Superior temporal gyrus (tissue), 1 donor: Measurements from ENCODE around the gene SPTBN2.

ENCODE experiments used
- DNase-seq: peaks from one replicate; pipeline ENCODE4 v3.0.0-alpha.2; 2016; ENCODE audit errors: extremely low spot score

Gene SPTBN2

DNA sequence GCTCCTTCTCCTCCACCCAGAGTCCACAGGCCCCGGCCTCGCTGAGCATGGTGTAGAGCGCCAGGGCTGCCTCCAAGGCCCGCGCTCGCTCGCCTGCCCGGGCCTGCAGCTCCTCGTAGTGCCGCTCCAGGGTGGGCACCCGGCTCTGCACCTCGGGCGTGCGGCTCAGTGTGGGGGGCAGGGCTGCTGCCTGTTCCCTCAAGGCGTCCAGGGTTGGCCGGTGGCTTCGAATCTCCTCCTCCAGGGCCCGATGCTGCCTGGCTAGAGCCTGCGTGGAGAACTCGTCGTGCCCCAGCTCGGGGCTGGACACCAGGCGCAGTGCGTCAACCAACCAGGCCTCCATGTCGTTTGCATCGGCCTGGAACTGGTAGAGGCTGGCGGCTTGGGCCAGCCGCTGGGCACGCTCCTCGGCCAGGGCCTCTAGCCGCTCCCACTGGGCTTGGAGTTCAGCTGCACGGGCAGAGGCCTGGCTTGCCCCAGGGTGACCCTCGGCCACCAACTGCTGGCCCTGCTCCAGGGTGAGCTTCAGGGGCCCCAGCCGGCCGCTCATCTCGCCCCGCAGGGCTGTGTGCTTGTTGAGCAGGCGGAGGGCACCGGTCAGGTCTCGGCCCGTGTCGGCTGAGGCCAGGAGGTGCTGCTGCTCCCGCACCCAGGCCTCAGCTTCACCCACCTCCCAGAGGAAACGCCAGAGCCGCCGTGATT, 24.2 kb downstream of the SPTBN2 start:
- DNase-seq, result no peak

DNA sequence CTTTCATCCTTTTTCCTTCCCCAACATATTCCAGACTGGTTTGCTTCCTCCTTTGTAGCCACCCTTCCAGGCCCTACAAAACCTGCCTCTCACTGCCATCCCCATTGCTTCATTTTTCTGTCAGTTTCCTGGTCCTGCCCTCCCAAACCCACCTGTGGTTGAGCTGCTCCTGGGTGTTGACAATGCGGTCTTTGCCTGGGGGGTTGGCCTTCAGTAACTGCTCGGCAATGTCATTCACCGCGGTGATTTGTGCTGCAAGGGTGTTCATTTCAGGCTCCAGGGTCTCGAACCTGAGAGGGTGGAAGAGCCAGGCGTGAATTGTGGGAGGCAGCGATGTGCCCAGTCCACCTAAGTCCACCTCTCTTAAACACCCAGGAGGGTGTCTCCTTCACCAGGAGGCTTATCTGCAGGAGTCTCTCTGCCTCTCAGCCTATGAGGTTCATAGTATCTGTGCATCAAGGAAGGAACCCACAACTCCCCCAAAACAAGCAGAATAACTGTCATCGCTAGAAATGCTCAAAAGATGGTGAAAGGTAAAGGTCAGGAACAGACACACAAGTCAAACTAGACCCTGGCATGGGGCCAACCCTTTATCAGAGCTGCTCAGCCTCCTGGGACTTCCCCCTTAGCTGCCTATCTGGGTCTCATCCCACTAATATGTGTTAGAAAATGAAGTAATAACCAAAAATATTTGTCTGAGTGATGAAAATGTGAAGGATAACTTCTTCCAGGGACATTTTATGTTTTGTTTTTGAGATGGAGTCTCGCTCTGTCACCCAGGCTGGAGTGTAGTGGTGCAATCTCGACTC, 27.4 kb downstream of the SPTBN2 start:
- no peak for DNase-seq

DNA sequence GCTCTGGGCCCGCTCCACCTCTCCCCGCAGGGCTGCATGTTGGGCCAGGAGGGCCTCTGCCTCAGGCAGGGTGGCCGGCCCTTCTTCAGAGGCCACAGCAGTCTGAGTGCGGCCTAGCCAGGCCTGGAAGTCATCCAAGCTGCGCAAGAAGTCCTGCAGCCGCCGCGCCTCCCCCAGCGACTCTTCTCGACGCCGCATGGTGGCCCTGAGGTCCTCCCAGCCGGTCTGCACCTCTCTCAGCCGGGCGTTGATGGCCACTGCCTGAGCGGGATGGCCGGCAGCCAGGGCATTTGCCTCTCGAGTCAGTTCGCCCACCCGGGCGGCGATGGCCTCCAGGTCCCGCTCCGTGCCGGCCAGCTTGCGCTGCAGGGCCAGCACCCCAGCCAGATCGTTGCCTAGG, 28.3 kb downstream of the SPTBN2 start:
- no peak for DNase-seq

DNA sequence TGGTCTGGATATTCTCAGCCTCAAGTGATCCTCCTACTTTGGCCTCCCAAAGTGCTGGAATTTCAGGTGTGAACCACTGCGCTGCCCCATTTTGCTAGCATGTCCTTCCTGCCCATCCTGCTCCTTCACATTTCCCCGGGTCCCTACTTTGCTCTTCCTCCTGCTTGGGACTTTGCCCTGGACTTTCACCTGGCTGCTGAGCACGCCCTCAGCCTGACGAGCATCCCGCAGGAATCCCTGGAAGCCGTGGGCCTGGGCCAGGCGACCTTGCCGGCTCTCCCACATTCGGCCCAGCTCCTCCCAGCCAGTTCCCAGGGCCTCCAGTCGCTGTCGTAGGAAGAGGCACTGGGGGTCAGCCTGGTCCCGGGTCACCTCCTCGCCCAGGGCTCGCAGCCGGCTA, 28.7 kb downstream of the SPTBN2 start:
- no peak for DNase-seq

DNA sequence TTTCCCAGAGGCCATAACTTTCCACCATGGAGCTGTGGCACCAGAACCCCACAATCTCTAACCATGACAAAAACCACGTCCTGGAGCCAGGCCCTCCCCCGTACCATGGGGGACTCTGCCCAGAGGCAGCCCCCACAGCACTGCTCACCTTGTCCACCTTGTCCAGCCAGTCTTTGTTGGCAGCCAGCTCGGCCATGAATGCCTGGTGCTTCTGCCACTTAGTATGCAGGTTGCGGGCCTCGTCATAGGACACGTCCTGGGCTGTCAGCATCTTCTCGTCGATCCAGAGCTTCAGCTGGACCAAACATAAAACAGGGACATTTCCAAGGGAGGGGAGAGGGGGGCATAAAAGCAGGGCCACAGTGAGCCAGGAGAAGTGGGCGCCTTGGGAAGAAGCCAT, 30.5 kb downstream of the SPTBN2 start:
- no peak for DNase-seq

DNA sequence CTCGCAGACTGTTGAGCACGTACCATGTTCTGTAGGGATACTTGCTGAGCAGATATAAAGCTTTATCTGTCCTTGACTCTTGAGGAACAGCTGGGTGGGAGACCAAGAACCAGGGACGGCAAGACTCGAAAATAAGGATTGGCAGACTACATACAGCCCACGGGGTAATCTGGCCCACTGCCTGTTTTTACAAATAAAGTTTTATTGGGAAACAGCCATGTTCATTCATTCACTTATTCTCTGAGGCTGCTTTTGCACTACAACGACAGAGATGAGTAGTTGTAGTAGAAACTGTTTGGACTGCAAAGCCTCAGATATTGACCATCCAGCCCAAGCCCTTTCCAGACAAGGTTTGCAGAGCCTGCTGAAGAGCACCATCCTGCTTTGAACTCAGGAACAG, 31.0 kb downstream of the SPTBN2 start:
- DNase-seq, result no peak

DNA sequence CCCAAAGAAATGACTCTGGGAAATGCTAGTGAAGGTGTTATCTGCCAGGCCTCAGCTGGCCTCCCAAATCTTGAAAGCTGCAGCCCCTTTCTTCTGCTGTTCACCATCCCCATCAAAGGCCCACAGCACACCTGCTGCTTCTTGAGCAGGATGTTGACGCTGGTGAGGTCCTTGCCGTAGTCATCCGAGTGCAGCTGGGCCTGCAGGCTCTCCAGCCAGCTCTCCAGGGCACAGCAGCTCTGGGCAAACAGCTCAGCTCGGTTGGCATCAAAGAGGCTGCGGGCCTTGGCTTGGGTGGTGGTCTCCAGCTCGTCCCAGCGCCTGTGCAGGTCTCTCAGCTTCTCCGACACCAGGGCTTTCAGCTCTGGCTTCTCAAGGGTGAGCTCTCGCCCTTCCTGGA, 32.9 kb downstream of the SPTBN2 start:
- DNase-seq, result no peak

DNA sequence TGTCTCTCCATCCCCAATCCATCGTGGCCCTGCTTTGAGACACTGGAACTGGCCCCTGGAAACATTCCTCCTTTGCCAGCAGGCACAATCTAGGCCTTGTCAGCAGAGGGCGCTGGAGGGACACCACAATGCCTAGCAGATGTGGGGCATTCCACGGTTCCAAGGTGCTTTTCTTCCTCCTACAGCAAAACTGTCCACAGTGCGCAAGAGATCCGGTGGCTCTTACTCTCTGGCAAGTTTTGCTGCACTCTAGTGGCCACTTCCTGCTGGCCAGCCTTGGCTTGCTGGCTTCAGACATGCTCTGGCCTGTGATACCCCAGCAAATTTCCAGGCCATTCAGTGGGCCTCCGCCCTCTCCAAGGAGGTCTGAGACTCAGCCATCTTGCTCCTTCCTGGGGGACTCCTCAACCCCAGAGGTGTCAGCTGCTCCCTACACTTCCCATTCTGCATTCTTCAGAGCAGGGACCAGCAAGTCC, 34.2 kb downstream of the SPTBN2 start:
- DNase-seq, result peak; percentile 89

DNA sequence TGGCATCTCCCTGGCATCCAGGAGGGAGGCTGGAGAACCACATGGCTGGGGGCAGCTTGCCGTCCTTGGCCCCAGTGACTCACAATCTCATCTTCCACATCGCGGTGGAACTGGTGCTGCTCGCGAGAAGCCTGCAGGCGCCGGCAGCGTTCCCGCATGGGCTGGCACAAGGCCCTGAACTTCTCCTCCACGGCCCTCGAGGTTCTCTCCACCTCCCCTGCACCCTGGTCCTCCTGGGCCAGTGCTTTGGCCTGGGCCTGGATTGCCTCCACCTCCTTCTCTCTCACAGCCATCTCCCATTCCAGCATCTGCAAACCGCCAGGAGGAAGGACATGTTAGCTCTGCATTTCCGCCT, 35.0 kb downstream of the SPTBN2 start:
- DNase-seq, result no peak

DNA sequence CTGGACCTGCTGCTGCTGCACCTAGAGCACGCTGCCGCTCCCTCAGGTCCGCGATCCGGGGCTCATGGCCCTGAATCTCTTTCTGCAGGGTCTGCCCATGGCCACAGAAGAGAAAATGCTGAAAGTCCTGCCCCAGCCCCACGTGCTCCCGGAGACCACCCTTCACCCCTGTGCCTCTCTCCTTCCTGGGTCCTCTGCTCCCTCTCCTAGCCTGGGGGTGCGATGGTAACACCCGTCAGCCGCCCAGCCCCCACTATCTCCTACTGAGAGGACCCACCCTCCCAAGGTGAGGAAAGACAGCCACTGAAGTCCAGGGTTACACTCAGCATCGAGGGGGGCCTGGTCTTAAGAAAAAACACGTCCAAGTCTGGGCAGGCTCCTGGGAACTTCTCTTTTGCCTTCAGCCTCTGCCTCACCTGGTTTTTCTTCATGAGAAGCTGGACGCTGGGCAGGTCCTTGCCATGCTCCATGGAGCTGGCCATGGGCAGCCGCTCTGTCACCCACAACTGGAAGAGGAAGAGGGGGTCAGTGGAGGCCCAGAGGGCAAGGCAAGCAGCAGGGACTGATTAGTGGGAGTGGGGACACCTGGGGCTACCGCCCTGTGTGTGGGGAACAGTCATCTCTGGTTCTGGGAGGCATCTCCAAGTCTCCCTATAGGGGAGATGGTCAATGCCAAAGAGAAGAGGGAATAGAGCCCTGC, 35.5 kb downstream of the SPTBN2 start:
- DNase-seq, result no peak

DNA sequence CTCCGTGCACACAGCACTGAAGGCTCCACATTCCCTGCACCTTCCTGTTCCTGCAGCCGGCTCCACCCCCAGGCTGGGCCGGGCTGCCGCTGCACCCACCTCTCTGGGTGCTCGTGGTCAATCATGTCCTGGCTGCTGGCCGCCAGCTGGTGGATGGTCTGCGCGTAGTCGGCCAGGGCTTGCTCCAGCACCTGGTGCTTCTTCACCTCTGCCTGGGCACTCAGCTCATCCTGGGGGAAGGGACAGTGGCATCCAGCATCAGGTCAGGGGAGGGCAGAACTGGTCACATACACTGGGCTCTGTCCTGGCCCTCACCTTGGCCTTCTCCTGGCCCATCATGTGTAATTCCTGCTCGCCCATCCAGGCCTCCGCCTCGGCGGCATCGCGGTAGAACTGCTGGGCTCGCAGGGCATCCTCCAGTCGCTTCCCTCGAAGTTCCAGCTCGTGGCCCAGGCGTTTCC, 36.1 kb downstream of the SPTBN2 start:
- no peak for DNase-seq

DNA sequence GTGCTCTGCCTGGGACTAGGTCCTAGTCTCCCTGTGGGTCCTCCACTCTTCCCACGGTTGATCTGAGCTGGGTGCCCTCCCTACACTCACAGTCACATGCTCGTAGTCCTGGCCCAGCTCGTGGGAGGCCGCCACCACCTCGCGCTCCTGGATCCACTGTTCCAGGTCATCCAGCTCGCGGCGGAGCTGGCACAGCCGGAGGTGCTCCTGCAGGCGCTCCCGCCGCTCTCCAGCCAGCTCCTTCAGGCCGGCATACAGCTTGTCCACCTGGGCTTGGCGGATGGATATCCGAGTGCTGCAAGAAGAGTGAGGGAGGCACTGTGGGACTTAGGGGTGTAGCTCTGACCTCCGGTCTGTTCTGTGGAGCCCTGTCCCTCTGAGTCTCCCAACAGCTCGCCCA, 36.6 kb downstream of the SPTBN2 start:
- DNase-seq, result no peak

DNA sequence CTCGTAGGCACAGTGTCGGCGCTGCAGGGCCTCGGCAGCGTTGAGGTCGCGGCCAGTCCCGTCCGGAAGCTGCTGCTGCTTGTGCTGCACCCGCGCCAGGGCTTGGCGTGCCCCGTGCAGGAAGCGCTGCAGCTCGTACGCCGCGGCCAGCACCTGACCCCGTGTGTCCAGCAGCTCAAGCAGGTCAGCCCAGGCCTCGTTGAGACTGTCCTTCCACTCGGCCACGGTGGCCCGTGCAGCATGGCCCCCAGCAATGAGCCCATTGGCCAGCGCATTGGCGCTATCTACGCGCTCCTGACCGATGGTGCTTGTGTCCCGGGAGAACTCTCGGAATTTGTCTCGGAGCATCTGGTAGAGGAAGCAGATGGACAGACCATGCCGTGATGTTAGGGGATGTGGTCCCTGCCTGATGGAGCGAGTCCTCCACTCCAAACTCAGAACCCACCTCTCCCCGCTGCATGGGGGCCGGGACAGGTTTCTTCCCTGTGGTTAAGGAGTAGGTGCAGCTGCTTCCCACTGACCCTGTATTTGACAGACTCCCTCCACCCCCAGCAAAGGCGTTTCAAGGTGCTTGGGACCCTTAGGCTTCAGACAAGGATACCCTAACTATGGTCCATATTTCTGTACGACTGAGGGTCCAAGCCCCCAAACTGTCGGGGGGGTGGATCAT, 37.6 kb downstream of the SPTBN2 start:
- no peak for DNase-seq

DNA sequence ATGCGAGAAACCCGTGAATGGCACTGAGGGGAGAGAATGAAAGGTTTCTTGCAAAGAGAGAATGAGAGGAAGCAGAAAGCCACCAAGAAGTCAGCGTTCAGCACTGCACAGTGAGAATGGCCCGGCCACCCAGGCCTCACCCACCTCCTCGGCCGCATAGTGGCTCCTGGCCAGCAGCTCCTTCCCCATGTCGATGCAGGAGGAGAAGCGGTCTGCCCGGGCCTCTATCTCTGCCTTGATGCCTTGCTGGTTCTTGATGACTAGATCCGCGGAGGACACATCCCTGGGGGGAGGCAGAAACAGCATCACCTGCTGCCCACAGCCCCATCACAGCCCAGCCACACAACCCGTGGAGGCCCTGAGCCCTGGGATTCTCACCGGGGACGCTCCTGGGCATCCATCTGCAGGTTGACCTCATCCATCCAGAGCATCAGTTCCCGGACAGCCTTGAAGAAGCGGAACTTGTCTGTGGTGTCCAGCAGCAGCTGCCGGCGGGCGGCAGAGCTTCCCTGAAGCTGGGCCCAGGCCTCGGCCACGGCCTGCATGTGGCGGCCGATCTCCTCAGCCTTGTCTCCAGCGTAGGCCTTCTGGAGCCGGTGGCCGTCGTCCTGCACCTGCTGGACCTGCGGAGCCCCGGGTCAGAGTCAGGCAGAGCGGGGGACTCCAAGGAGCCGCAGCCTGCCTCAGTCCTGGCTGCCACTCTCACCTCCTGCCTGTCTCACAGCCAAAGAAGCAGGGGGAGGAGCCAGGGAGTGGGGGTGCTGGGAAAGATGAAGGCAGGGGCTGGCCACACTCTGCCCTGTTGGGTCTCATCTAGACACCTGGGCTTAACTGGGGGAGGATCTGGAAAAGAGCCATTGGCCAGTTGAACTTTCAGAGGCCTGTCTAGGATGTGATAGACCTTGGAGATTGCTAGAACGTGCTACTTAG, 39.1 kb downstream of the SPTBN2 start:
- DNase-seq, result no peak

DNA sequence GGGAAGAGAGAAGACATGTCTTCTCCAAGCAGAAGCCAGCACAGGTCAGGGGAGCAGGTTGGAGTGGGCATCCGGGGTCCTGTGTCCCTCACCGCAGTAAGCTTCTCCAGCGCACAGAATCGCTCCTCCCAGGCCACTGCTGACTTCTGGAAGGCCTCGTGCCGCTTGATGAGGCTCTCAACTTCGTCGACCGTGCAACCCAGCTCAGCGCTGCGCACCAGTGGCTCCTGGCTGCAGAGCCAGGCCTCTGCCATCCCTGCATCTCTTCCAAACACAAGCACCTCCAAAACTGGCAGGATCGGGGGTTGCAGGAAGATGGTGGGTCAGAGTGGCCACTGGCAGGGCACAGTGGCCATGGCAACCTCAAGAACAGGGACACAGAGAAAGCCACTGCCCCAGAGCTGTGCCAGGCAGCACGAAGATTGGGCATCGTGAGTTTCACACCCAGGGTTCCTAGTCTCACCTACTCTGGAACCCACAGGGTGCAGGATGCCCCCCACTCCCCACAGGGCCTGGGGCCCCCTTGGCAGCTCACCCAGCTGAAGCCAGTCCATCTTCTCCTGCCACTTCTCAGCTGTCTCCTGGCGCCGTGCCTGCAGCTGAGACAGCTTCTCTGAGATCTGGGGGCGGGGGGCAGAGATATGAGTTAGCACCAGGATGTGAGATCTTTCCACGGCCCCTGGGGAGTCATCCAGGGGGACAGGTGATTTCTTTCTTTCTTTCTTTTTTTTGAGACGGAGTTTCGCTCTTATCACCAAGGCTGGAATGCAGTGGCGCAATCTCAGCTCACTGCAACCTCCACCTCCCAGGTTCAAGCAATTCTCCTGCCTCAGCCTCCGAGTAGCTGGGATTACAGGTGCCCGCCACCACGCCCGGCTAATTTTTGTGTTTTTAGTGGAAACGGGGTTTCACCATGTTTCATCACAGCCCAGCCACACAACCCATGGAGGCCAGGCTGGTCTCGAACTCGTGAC, 40.2 kb downstream of the SPTBN2 start:
- no peak for DNase-seq

DNA sequence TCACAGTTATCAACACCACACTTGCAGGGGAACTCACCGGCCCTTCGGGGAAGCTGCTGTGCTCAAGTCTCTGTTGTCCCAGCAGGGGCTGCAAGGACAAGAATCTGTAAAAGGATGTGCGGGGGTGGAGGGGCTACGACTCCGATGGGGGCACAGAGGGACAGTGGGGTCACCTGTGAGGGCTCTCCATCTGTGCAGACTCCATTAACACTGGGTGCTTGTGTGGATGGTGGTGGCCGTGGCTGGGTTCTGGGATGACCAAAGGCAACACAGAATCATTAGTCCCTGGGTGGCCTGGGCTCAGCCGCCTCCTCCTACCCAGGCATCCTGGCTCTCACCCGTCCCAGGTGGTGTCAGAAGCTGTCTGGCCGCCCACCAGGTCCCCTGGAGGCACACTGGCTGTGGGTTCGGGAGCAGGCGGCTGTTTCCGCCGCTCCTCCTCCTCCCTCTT, 41.2 kb downstream of the SPTBN2 start:
- no peak for DNase-seq

DNA sequence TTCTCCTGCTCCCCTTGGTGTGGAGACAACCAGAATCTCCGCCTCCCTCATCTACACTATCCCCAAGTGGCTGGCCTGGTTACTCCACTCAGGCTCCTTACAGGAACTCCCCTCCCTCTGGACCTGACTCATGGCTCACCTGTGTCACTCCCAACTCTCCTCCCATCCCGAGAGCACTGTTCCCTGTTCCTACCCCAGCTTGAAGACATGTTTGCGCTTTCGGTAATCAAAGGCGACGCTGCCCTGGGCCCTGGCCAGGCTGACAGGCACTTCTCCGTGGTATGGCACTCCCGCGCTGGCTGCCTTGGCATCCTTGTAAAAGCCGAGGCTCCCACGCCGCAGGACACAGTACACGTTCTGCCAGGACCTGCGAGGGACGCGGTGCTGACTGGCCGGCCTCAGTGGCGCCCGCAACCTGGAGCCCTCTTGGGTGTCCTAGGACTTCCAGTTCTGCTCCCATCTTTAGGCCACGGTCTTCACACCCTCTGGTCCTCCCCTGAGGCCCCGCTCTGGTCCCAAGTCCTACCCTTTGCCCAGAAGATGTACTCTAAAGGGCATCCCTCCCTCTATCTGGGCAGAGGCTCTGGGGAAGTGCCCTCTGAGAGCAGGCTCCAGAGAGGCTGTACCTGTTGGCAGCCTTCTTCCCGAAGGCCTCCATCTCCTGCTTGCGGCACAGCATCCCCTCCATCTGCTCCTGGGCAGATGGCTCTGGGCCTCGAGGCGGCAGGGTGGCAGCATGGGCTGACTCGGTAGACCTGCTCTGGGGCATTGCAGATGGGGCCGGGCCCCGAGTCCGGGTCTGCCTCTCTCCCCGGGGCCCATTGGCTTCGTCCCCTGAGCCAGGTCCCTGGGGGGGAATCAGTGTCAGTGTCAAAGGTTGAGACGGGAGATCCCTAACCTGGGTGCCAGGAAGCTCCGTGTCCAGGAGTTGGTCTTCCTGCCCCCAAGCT, 41.9 kb downstream of the SPTBN2 start:
- DNase-seq, result no peak

DNA sequence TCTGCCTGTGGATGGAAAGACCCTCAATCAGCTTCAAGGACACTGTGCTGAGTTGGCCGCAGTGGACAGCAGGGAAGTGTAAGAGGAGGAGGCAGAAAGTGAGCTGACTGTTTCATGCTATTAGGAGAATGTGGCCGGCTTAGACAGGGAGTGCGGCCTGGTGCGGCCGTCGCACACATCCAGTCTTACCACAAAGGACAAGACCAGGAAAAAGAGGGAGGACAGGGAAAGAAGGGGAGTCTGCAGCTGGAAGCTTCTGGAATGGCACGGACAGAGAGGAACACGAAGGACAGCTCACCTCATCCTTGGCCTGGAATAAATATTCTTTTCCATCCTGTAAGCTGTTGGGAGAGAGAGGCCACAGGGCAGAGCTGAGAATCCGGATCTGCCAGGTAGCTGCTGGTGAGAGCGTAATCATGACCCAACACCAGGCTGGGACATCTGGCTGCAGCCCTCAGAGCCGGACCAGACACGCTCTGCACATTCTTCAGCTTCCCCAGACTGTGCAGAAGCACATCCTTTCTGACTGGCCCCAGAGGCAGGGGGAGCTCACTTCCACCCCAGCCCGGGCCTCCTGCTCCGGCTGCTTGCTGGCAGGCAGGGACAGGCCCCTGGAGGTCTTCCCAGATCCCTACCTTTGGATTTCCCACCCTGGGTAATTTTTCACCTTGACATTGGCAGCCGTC, 42.8 kb downstream of the SPTBN2 start:
- no peak for DNase-seq
